K562 (cell line): Measurements from ENCODE around the gene DNASE2B. TPM values are rescaled to one million over a fixed set of nuclear protein-coding genes. Genes with fewer than 3 reads are reported as not detected.

ENCODE experiments used
- ATAC-seq: fragments of 200-7000 bp; cut with Tn5 transposase; 3 replicates; pipeline ENCODE4 v1.9.1; 2020; ENCODE audit warnings: moderate library complexity
- BruUV-seq: library from RNA; stranded (reverse); fragments of 400-500 nt; replicated peaks from 2 replicates; lab custom pipeline; 2021; lab: Mats Ljungman, UMichigan
- CTCF ChIA-PET: fragments of 300-600 bp; formaldehyde crosslinking; extraction: SDS; loops from one replicate; lab custom pipeline; 2021; ENCODE audit warnings: low intra/inter-chr PET ratio; lab: Yijun Ruan, JAX
- POLR2A ChIA-PET: fragments of 300-600, 350-650 bp; sonication (Branson Sonifier 250); formaldehyde crosslinking; extraction: SDS; loops from one replicate; lab custom pipeline; 2021; ENCODE audit warnings: antibody characterized with exemption, inconsistent platforms; lab: Yijun Ruan, JAX
- DNase-seq, 4 experiments: peaks; one replicate each; pipeline versions ENCODE4 v3.0.0 to v3.0.0-alpha.2; 2011 to 2018; ENCODE audit warnings: low spot score in 3 of 4, mixed read lengths in 3 of 4; ENCODE audit errors: extremely low read depth in 1 of 4
- FAIRE-seq: peaks from 2 replicates; lab custom pipeline; 2011; peaks lifted over from hg19 to GRCh38; lab: Jason Lieb, UNC
- H2AFZ ChIP-seq: 2 replicates; pipeline ENCODE4 v1.6.0; 2011; ENCODE audit warnings: low read depth, low read length, control low read depth, inconsistent platforms
- H3K27ac ChIP-seq: fragments of 200-600 bp; 3 replicates; pipeline ENCODE4 v1.8.0; 2011; ENCODE audit warnings: low read depth, mild to moderate bottlenecking, control low read depth, inconsistent platforms, low read length, moderate library complexity, mixed read lengths; ENCODE audit errors: extremely low read depth
- H3K27me3 ChIP-seq, 2 experiments: fragments of 300-600 bp in 1 of 2; 2 replicates in 1 of 2; 3 replicates in 1 of 2; pipeline versions ENCODE4 v1.6.0 to v1.8.0; 2011; ENCODE audit warnings: inconsistent platforms in 2 of 2, low read length in 2 of 2, mild to moderate bottlenecking in 1 of 2, mixed read lengths in 1 of 2, moderate library complexity in 1 of 2; ENCODE audit not compliant: control insufficient read depth in 2 of 2, insufficient read depth in 2 of 2
- H3K36me3 ChIP-seq: fragments of 300-600 bp; 3 replicates; pipeline ENCODE4 v1.8.0; 2011; ENCODE audit warnings: mild to moderate bottlenecking, low read length, inconsistent platforms; ENCODE audit not compliant: control insufficient read depth, insufficient read depth
- H3K4me1 ChIP-seq, 2 experiments: fragments of 200-600 bp in 1 of 2; replicated peaks in 1 of 2; 2 replicates in 1 of 2; 3 replicates in 1 of 2; pipeline versions ENCODE4 v1.5.1 to v1.8.0; 2011; ENCODE audit warnings: inconsistent platforms in 2 of 2, low read length in 2 of 2, mild to moderate bottlenecking in 1 of 2, mixed read lengths in 1 of 2, moderate library complexity in 1 of 2; ENCODE audit not compliant: control insufficient read depth in 2 of 2, insufficient read depth in 2 of 2
- H3K4me2 ChIP-seq: 2 replicates; pipeline ENCODE4 v1.6.1; 2011; ENCODE audit warnings: low read length, control low read depth, inconsistent platforms, mixed read lengths; ENCODE audit not compliant: insufficient read depth
- H3K4me3 ChIP-seq: fragments of 200-600 bp; sonication (generic), shearing (Covaris generic); 2 replicates; pipeline ENCODE4 v1.5.1; 2016; ENCODE audit warnings: control low read depth, inconsistent platforms
- H3K79me2 ChIP-seq: fragments of 200-600 bp; 3 replicates; pipeline ENCODE4 v1.8.0; 2011; ENCODE audit warnings: low read length, inconsistent platforms; ENCODE audit not compliant: control insufficient read depth, insufficient read depth
- H3K9ac ChIP-seq, 2 experiments: 2 replicates each; pipeline versions ENCODE4 v1.6.0 to v1.6.1; 2011; ENCODE audit warnings: low read depth in 2 of 2, low read length in 2 of 2, control low read depth in 1 of 2, inconsistent platforms in 1 of 2, mild to moderate bottlenecking in 1 of 2, mixed read lengths in 1 of 2; ENCODE audit not compliant: insufficient read depth in 1 of 2
- H3K9me1 ChIP-seq: one replicate; pipeline ENCODE4 v1.6.0; 2011; ENCODE audit warnings: inconsistent platforms, mild to moderate bottlenecking, low read length, moderate library complexity; ENCODE audit not compliant: control insufficient read depth, insufficient read depth
- H3K9me3 ChIP-seq: replicated peaks from 2 replicates; pipeline ENCODE4 v1.5.1; 2011; ENCODE audit warnings: low read depth, low read length, inconsistent platforms; ENCODE audit not compliant: control insufficient read depth, insufficient read depth
- H4K20me1 ChIP-seq: replicated peaks from 2 replicates; pipeline ENCODE4 v1.6.1; 2011; ENCODE audit warnings: low read length, inconsistent platforms, mixed read lengths; ENCODE audit not compliant: control insufficient read depth, insufficient read depth
- HDGF ChIP-seq: fragments of 450-650 bp; IDR thresholded peaks from 2 replicates; pipeline ENCODE4 v1.6.1; 2016
- HMGN3 ChIP-seq: IDR thresholded peaks from 2 replicates; pipeline ENCODE4 v1.6.1; 2011; ENCODE audit warnings: borderline replicate concordance, low read depth, mild to moderate bottlenecking, mixed read lengths, low read length; ENCODE audit not compliant: insufficient read length; ENCODE audit errors: extremely low read depth
- NR2C2 ChIP-seq, 2 experiments: fragments of 200-800 bp in 1 of 2; sonication (Bioruptor generic) in 1 of 2; sonication (generic) in 1 of 2; formaldehyde crosslinking in 1 of 2; IDR thresholded peaks; 2 replicates each; pipeline versions ENCODE4 v1.6.1 to v1.8.0; 2016 to 2022; ENCODE audit warnings: mild to moderate bottlenecking in 1 of 2, missing compliant biosample characterization in 1 of 2, missing genetic modification characterization in 1 of 2, missing genetic modification reagents in 1 of 2
- PHF8 ChIP-seq: fragments of 200-600 bp; sonication (generic); IDR thresholded peaks from 2 replicates; pipeline ENCODE4 v1.6.1; 2012; ENCODE audit warnings: mixed run types, mild to moderate bottlenecking, inconsistent platforms, low read length, moderate library complexity, borderline replicate concordance
- SMAD4 ChIP-seq: fragments of 250-450 bp; sonication (Bioruptor Pico); conservative IDR thresholded peaks from 2 replicates; pipeline ENCODE4 v1.8.0; 2021; ENCODE audit warnings: inconsistent platforms, mild to moderate bottlenecking, moderate library complexity
- TEAD4 ChIP-seq, 2 experiments: sonication (generic) in 1 of 2; formaldehyde crosslinking in 1 of 2; IDR thresholded peaks; 2 replicates each; pipeline versions ENCODE4 v1.6.1 to v1.8.0; 2012 to 2022; ENCODE audit warnings: borderline replicate concordance in 1 of 2, inconsistent platforms in 1 of 2, low read length in 1 of 2, mild to moderate bottlenecking in 1 of 2, missing genetic modification reagents in 1 of 2
- THRAP3 ChIP-seq: fragments of 450-650 bp; IDR thresholded peaks from 2 replicates; pipeline ENCODE4 v1.6.1; 2016; ENCODE audit warnings: mild to moderate bottlenecking, inconsistent platforms, borderline replicate concordance
- YBX1 ChIP-seq: fragments of 450-650 bp; IDR thresholded peaks from 2 replicates; pipeline ENCODE4 v1.7.1; 2016; ENCODE audit warnings: mild to moderate bottlenecking
- ZNF12 ChIP-seq: sonication (generic); formaldehyde crosslinking; IDR thresholded peaks from 2 replicates; pipeline ENCODE4 v1.4.0; 2020; ENCODE audit warnings: mild to moderate bottlenecking, missing genetic modification reagents
- WGBS: fragments of 100-300 bp; shearing (Covaris generic); methylation state at CpG from one replicate; pipeline ENCODE4 v1.1.6; 2016; ENCODE audit warnings: low coverage, mixed read lengths; ENCODE audit not compliant: insufficient coverage; ENCODE audit errors: missing lambda C conversion rate; 5-methylcytosine and 5-hydroxymethylcytosine counted together
- in situ Hi-C: fragments of 300-500 bp; cut with MboI; formaldehyde crosslinking; loops from 4 replicates; pipeline ENCODE4 v1.15.0; 2018; ENCODE audit warnings: inconsistent platforms, mixed read lengths
- intact Hi-C: fragments of 100-400 bp; cut with micrococcal nuclease; formaldehyde crosslinking; loops from 2 replicates; pipeline ENCODE4 v1.14.2; 2022
- polyA plus RNA-seq, 8 experiments: library from polyadenylated mRNA; depleted of rRNA in 4 of 8; stranded (reverse) in 5 of 8; unstranded in 3 of 8; fragments of >200 nt; fragmentation: Nextera tagmentation in 2 of 8; fragmentation: Illumina TruSeq in 1 of 8; extraction: Ambion mirVana in 2 of 8; extraction: Trizol in 1 of 8; gene quantifications; 2 replicates each; pipeline versions ENCODE4 v1.2.1 to v1.2.3, GENCODE V29; 2011 to 2014; ENCODE audit warnings: inconsistent platforms in 1 of 8, missing spikeins in 1 of 8
- total RNA-seq, 7 experiments: library from RNA; depleted of rRNA in 6 of 7; stranded (reverse); fragments of >200 nt in 6 of 7; fragmentation: Illumina TruSeq in 2 of 7; extraction: Trizol in 2 of 7; gene quantifications; 2 replicates each; pipeline versions ENCODE4 v1.2.1 to v1.2.3, GENCODE V29; 2011 to 2021; ENCODE audit warnings: low replicate concordance in 1 of 7
- TF ChIP-seq, protein P1 (sequence below): fragments of 200-600 bp; sonication (generic); IDR thresholded peaks from one replicate; pipeline ENCODE4 v1.6.1; 2012; ENCODE audit warnings: mild to moderate bottlenecking, low read depth, low read length, inconsistent platforms

Gene DNASE2B
- total and polyA plus RNA-seq, 9 of the 15 experiments (the other 6 are each of a cell fraction or from before 2014, with no cell fraction given): not detected

- no peak for FAIRE-seq
- no peaks in the 10 kb centered on the region for H3K79me2 ChIP-seq
- H2AFZ ChIP-seq: no peak overlapping the region
- intact Hi-C loops: no loop called here
- no peak overlapping the region for H3K27ac ChIP-seq
- no peak overlapping the region for H3K4me3 ChIP-seq
- POLR2A ChIA-PET: interaction anchor here (0.9 kb wide), 1 partner anchor 78 kb away, joined by 3 read pairs; no protein-coding TSS in a partner anchor
- in situ Hi-C loops: no loop called here
- CTCF ChIA-PET: no interaction called here
- no peak overlapping the region for H3K9ac ChIP-seq
- 3% methylated on average over 3 of the region's 3 CpGs for WGBS
- no peak overlapping the region for H3K4me2 ChIP-seq
- no peak for DNase-seq
- no peaks in the 10 kb centered on the region for H3K36me3 ChIP-seq
- no TSS peak for BruUV-seq
- ATAC-seq: no peak
- peaks cover 0 to 4% of the 10 kb centered on the region in 2 experiments; a peak in 1 of 5 replicates for H3K27me3 ChIP-seq
- no peaks in the 10 kb centered on the region for H3K9me1 ChIP-seq
- no peaks in the 10 kb centered on the region for H3K9me3 ChIP-seq
- no peaks in the 10 kb centered on the region; a peak in 2 of 5 replicates for H3K4me1 ChIP-seq
- H4K20me1 ChIP-seq: no peaks in the 10 kb centered on the region
- no peak for TF ChIP-seq THRAP3
- TF ChIP-seq SMAD4 (CRISPR knock-in tag): no peak
- TF ChIP-seq, protein P1, sequence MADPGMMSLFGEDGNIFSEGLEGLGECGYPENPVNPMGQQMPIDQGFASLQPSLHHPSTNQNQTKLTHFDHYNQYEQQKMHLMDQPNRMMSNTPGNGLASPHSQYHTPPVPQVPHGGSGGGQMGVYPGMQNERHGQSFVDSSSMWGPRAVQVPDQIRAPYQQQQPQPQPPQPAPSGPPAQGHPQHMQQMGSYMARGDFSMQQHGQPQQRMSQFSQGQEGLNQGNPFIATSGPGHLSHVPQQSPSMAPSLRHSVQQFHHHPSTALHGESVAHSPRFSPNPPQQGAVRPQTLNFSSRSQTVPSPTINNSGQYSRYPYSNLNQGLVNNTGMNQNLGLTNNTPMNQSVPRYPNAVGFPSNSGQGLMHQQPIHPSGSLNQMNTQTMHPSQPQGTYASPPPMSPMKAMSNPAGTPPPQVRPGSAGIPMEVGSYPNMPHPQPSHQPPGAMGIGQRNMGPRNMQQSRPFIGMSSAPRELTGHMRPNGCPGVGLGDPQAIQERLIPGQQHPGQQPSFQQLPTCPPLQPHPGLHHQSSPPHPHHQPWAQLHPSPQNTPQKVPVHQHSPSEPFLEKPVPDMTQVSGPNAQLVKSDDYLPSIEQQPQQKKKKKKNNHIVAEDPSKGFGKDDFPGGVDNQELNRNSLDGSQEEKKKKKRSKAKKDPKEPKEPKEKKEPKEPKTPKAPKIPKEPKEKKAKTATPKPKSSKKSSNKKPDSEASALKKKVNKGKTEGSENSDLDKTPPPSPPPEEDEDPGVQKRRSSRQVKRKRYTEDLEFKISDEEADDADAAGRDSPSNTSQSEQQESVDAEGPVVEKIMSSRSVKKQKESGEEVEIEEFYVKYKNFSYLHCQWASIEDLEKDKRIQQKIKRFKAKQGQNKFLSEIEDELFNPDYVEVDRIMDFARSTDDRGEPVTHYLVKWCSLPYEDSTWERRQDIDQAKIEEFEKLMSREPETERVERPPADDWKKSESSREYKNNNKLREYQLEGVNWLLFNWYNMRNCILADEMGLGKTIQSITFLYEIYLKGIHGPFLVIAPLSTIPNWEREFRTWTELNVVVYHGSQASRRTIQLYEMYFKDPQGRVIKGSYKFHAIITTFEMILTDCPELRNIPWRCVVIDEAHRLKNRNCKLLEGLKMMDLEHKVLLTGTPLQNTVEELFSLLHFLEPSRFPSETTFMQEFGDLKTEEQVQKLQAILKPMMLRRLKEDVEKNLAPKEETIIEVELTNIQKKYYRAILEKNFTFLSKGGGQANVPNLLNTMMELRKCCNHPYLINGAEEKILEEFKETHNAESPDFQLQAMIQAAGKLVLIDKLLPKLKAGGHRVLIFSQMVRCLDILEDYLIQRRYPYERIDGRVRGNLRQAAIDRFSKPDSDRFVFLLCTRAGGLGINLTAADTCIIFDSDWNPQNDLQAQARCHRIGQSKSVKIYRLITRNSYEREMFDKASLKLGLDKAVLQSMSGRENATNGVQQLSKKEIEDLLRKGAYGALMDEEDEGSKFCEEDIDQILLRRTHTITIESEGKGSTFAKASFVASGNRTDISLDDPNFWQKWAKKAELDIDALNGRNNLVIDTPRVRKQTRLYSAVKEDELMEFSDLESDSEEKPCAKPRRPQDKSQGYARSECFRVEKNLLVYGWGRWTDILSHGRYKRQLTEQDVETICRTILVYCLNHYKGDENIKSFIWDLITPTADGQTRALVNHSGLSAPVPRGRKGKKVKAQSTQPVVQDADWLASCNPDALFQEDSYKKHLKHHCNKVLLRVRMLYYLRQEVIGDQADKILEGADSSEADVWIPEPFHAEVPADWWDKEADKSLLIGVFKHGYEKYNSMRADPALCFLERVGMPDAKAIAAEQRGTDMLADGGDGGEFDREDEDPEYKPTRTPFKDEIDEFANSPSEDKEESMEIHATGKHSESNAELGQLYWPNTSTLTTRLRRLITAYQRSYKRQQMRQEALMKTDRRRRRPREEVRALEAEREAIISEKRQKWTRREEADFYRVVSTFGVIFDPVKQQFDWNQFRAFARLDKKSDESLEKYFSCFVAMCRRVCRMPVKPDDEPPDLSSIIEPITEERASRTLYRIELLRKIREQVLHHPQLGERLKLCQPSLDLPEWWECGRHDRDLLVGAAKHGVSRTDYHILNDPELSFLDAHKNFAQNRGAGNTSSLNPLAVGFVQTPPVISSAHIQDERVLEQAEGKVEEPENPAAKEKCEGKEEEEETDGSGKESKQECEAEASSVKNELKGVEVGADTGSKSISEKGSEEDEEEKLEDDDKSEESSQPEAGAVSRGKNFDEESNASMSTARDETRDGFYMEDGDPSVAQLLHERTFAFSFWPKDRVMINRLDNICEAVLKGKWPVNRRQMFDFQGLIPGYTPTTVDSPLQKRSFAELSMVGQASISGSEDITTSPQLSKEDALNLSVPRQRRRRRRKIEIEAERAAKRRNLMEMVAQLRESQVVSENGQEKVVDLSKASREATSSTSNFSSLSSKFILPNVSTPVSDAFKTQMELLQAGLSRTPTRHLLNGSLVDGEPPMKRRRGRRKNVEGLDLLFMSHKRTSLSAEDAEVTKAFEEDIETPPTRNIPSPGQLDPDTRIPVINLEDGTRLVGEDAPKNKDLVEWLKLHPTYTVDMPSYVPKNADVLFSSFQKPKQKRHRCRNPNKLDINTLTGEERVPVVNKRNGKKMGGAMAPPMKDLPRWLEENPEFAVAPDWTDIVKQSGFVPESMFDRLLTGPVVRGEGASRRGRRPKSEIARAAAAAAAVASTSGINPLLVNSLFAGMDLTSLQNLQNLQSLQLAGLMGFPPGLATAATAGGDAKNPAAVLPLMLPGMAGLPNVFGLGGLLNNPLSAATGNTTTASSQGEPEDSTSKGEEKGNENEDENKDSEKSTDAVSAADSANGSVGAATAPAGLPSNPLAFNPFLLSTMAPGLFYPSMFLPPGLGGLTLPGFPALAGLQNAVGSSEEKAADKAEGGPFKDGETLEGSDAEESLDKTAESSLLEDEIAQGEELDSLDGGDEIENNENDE: no peak
- TF ChIP-seq HMGN3: no peak
- TF ChIP-seq TEAD4 (IDR thresholded peaks at IDR 0.05; ENCODE audit: low read length): no peak
- no peak for TF ChIP-seq TEAD4 (CRISPR knock-in tag; IDR thresholded peaks at IDR 0.05; ENCODE audit: borderline replicate concordance)
- TF ChIP-seq NR2C2 (CRISPR knock-in tag; IDR thresholded peaks at IDR 0.05): no peak
- TF ChIP-seq NR2C2 (tag; IDR thresholded peaks at IDR 0.05): no peak
- no peak for TF ChIP-seq PHF8
- no peak for TF ChIP-seq YBX1
- TF ChIP-seq HDGF: no peak
- no peak for TF ChIP-seq ZNF12 (CRISPR knock-in tag)
These were observed 45.8 kb upstream of the DNASE2B start for GRCh38 chr1:84352298-84353106.
